ENCODE measurements around the gene WDR3. TPM values are rescaled to one million over a fixed set of nuclear protein-coding genes. Genes with fewer than 3 reads are reported as not detected.
"Not testable (repeated sequence)": the region's sequence is repeated elsewhere in the genome, so short reads cannot be mapped to it uniquely, and the experiment has no call there.

The WDR3 gene
- total RNA-seq, 1 experiment from 2014 or later, result 70.5 TPM

DNA sequence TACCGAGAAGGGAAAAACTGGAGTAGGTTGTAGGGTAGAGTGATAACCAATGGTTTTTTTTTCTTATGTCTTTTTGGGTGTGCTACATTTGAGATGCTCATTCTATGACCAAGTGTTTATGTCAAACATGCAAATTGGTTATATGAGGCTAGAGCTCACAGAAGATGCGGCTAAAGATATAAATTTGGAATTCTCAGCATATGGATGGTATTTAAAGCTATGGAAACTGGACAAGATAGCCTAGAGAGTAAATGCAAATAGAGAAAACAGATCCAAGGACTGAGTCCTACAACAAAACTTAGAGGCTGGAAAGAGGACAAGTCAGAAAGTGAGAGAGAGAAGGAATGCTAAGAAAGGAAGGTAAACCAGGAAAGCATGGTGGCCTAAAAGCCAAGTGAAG, 7.5 kb upstream of the WDR3 start:
- no peaks in the 10 kb centered on the region for H3K9me2 ChIP-seq (ENCODE audit: insufficient read depth)
- no TSS peak for BruUV-seq (replicated peaks)
- H3K79me2 ChIP-seq (ENCODE audit: insufficient read depth, low read length), result peaks cover 22% of the 10 kb centered on the region
- DNase-seq (ENCODE audit: low read depth, low spot score), result no peak
- no peaks in the 10 kb centered on the region for H3K4me1 ChIP-seq (ENCODE audit: control insufficient read depth in 1 of 2, insufficient read depth in 2 of 2, low read length in 2 of 2)
- H3K9me3 ChIP-seq (ENCODE audit: control insufficient read depth in 1 of 2, insufficient read depth in 1 of 2, low read depth in 1 of 2, low read length in 2 of 2), result no peaks in the 10 kb centered on the region
- intact Hi-C loops (cut with micrococcal nuclease), result no loop called here
- no peak for ATAC-seq
- H3K27ac ChIP-seq (ENCODE audit: low read depth, low read length), result no peak overlapping the region
- POLR2A ChIA-PET, result no interaction called here
- peaks cover 0 to 10% of the 10 kb centered on the region in 2 experiments; a peak in 3 of 4 replicates for H3K36me3 ChIP-seq (ENCODE audit: control insufficient read depth in 1 of 2, insufficient read depth in 2 of 2, low read length in 2 of 2)
- no peak overlapping the region for H3K4me3 ChIP-seq (replicated peaks in 1 of 2; ENCODE audit: low read depth in 1 of 2, low read length in 2 of 2)
- H2AFZ ChIP-seq (ENCODE audit: low read depth, low read length, poor library complexity, severe bottlenecking), result no peak overlapping the region
- RAD21 ChIA-PET (ENCODE audit: low non-redundant PET in 1 of 2, low total read pairs in 2 of 2, uncharacterized antibody in 2 of 2, unreplicated experiment in 2 of 2), result no interaction called here
- CTCF ChIA-PET, result no interaction called here
- no peak for TF ChIP-seq ELF1 (IDR thresholded peaks at IDR 0.05; ENCODE audit: borderline replicate concordance, low read depth)
- TF ChIP-seq, protein P1, sequence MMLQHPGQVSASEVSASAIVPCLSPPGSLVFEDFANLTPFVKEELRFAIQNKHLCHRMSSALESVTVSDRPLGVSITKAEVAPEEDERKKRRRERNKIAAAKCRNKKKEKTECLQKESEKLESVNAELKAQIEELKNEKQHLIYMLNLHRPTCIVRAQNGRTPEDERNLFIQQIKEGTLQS (IDR thresholded peaks at IDR 0.05), result no peak
- no peak for TF ChIP-seq ZNF274 (IDR thresholded peaks at IDR 0.05; ENCODE audit: low read depth, low read length)
- TF ChIP-seq POLR2A (IDR thresholded peaks at IDR 0.05; ENCODE audit: borderline replicate concordance, extremely low read depth, insufficient read depth, insufficient read length), result no peak
- TF ChIP-seq ZFX (IDR thresholded peaks at IDR 0.05), result no peak
- no peak for TF ChIP-seq JUND (IDR thresholded peaks at IDR 0.05)
- TF ChIP-seq RAD21 (IDR thresholded peaks at IDR 0.05; ENCODE audit: low read depth), result no peak
- TF ChIP-seq EGR1 (IDR thresholded peaks at IDR 0.05; ENCODE audit: low read depth), result no peak
- TF ChIP-seq CBX3 (IDR thresholded peaks at IDR 0.05; ENCODE audit: low read depth), result no peak
- TF ChIP-seq, protein P2, sequence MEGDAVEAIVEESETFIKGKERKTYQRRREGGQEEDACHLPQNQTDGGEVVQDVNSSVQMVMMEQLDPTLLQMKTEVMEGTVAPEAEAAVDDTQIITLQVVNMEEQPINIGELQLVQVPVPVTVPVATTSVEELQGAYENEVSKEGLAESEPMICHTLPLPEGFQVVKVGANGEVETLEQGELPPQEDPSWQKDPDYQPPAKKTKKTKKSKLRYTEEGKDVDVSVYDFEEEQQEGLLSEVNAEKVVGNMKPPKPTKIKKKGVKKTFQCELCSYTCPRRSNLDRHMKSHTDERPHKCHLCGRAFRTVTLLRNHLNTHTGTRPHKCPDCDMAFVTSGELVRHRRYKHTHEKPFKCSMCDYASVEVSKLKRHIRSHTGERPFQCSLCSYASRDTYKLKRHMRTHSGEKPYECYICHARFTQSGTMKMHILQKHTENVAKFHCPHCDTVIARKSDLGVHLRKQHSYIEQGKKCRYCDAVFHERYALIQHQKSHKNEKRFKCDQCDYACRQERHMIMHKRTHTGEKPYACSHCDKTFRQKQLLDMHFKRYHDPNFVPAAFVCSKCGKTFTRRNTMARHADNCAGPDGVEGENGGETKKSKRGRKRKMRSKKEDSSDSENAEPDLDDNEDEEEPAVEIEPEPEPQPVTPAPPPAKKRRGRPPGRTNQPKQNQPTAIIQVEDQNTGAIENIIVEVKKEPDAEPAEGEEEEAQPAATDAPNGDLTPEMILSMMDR (IDR thresholded peaks at IDR 0.05 in 2 of 3, conservative IDR thresholded peaks at IDR 0.05 in 1 of 3; ENCODE audit: borderline replicate concordance in 1 of 3, insufficient read depth in 1 of 3, low read depth in 2 of 3, low read length in 2 of 3), result no peak
- no peak for TF ChIP-seq TCF7L2 (IDR thresholded peaks at IDR 0.05; ENCODE audit: borderline replicate concordance, extremely low read depth, insufficient read depth, insufficient read length)
- TF ChIP-seq CEBPB (IDR thresholded peaks at IDR 0.05; ENCODE audit: low read depth), result no peak
- H3K4me2 ChIP-seq (ENCODE audit: low read length), result no peak overlapping the region
- no peaks in the 10 kb centered on the region for H4K20me1 ChIP-seq (ENCODE audit: insufficient read depth)
- H3K27me3 ChIP-seq (ENCODE audit: insufficient read depth, low read length), result no peaks in the 10 kb centered on the region
- H3K9ac ChIP-seq (ENCODE audit: low read length), result no peak overlapping the region

DNA sequence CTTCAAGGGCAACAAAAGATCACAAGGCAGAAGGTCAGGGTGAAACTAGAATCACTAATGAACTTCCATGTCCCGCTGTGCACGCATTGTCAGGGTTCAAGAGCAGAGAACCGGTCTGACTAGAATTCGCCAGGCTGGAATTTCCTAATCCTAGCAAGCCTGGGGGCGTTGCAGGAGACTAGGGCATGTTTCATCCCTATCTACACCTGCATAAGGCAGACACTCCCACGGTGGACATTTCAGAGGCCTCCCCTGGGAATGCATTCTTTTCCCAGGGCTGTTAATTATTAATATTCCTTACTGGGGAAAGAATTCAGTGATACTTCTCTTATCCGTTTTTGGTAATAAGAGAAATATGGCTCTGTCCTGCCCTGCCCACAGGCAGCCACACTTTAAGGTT, 6.8 kb upstream of the WDR3 start:
- DNase-seq (ENCODE audit: low read depth, low spot score); H3K36me3 ChIP-seq (ENCODE audit: control insufficient read depth in 1 of 2, insufficient read depth in 2 of 2, low read length in 2 of 2); H3K4me2 ChIP-seq (ENCODE audit: low read length); POLR2A ChIA-PET; H4K20me1 ChIP-seq (ENCODE audit: insufficient read depth); H3K9me2 ChIP-seq (ENCODE audit: insufficient read depth); RAD21 ChIA-PET (ENCODE audit: low non-redundant PET in 1 of 2, low total read pairs in 2 of 2, uncharacterized antibody in 2 of 2, unreplicated experiment in 2 of 2); H3K9me3 ChIP-seq (ENCODE audit: control insufficient read depth in 1 of 2, insufficient read depth in 1 of 2, low read depth in 1 of 2, low read length in 2 of 2); H3K27me3 ChIP-seq (ENCODE audit: insufficient read depth, low read length); H3K4me1 ChIP-seq (ENCODE audit: control insufficient read depth in 1 of 2, insufficient read depth in 2 of 2, low read length in 2 of 2); BruUV-seq (replicated peaks); H3K4me3 ChIP-seq (replicated peaks in 1 of 2; ENCODE audit: low read depth in 1 of 2, low read length in 2 of 2); intact Hi-C loops (cut with micrococcal nuclease); H3K9ac ChIP-seq (ENCODE audit: low read length); CTCF ChIA-PET; ATAC-seq; H3K27ac ChIP-seq (ENCODE audit: low read depth, low read length); H2AFZ ChIP-seq (ENCODE audit: low read depth, low read length, poor library complexity, severe bottlenecking): not testable (repeated sequence)
- H3K79me2 ChIP-seq (ENCODE audit: insufficient read depth, low read length), result peaks cover 30% of the 10 kb centered on the region
